Skin epidermis (tissue), 12 donors: ENCODE measurements around the gene BICD1.
"Not testable (repeated sequence)": the region's sequence is repeated elsewhere in the genome, so short reads cannot be mapped to it uniquely, and the experiment has no call there.

ENCODE experiments used
- H3K27ac ChIP-seq, 21 experiments: fragments of 200-600 bp; sonication (generic) in 11 of 21; one replicate each; pipeline ENCODE4 v1.5.0; 2020; ENCODE audit warnings: mild to moderate bottlenecking in 3 of 21, inconsistent platforms in 2 of 21, moderate library complexity in 2 of 21
- H3K4me3 ChIP-seq, 7 experiments: fragments of 200-600 bp; sonication (generic) in 2 of 7; one replicate each; pipeline ENCODE4 v1.5.0; 2020; ENCODE audit warnings: inconsistent platforms in 2 of 7, mild to moderate bottlenecking in 2 of 7, moderate library complexity in 1 of 7

The BICD1 gene

DNA sequence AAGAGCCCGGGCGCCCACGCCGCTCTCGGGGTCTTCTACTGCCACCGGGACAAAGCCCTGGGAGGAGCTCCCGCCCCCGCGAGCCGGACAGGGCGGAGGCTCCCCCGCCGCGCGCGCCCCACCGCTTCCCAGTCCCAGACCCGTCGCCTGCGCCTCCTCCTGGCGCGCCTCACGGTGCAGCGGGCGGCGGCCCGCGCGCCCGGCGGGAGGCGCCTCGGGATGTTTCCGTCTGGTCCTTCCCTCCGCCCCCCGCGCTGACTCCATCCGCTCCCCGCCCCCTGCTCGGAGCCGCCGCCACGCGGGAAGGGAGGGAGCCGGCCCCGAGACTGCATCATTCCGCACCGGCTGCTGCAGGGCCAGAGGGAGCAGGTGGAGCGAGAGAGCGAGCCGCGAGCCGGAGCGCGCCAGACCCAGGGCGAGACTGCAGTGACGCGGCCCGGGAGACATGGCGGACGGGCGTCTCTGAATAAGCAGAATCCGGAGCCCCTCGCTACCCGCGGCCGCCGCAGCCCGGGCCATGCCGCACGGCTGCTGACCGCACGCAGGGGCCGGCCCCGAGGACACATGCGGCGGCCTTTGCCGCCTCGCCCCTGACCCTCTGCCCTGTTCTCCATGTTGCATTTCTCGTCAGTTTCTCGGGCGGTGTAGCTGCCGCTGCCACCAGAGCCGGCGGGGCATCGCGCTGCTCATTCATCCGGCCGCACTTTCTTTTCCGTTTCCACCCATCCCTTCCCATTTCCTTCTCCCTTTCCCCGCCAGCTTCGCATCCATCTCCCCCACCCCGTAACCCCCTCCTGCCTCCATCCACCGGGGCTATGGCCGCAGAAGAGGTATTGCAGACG, at the start of gene BICD1:
BICD1 (plus strand) TSS at position 331 of the 842 bp plus-strand sequence; CDS start at position 816, 485 bp downstream.
- peak within 1 kb of the TSS; percentile 80 to 95 (median 81) for H3K4me3 ChIP-seq
- H3K27ac ChIP-seq = peak within 1 kb of the TSS in 20 of 21 experiments; percentile 39 to 89 (median 80)

DNA sequence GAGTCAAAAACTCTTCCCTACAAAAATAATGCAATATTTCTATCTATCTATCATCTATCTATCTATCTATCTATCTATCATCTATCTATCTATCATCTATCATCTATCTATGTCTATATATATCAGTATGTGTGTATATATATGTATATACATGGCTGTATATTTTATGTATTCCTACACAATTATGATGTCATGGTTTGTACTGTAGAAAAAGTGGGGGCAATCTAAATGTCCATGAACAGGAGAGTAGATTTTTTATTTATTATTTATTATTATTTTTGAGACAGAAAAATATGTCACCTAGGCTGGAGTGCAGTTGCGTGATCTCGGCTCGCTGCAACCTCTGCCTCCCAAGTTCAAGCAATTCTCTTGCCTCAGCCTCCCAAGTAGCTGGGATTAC, 45.6 kb upstream of the BICD1 start:
- Histone ChIP-seq H3K27ac (no peak overlapping the region), H3K4me3 (no peak overlapping the region)

DNA sequence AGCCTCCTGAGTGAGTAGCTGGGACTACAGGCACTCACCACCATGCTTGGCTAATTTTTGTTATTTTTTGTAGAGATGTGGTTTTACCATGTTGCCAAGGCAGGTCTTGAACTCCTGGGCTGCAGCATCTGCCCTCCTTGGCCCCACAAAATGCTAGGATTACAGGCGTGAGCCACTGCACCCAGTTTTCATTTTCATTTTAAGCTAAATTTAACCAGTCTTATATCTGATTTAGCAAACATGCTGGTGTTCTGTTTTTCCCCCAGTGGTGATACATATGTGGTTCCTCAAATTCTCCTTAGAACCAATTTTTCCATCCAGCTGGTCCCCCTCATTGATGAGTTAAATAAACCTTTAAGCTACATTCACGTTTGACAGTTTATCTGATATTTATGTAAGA, 43.8 kb upstream of the BICD1 start:
- no peak overlapping the region for H3K27ac ChIP-seq
- no peak overlapping the region for H3K4me3 ChIP-seq

DNA sequence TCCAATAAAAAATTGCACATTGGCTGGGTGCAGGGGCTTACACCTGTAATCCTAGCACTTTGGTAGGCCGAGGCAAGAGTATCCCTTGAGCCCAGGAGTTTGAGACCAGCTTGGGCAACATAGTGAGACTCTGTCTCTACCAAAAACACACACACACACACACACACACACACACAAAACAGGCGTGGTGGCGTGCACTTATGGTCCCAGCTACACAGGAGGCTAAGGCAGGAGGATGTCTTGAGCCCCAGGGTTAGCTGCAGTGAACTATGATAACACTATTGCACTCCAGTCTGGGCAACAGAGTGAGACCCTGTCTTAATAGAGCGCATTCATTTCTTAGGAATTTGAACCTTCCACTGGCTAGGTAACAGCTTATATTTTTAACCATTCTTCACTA, 42.9 kb upstream of the BICD1 start:
- H3K4me3 ChIP-seq = no peak overlapping the region

DNA sequence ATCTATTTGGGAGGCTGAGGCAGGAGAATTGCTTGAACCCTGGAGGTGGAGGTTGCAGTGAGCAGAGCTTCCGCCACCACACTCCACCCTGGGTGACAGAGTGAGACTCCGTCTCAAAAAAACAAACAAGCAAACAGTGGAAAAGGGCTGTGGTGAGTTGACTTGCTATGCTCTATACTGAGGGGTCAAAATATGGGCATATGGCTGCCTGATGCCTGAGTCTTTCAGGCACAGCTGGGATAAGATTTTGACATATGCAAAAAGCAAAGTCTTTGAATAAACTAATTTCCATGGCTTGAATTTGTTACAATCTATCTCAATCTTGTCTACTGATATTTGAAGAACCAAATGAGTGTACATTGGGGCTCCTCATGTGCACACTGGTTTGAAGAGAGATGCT, 40.4 kb upstream of the BICD1 start:
- H3K4me3 ChIP-seq = no peak overlapping the region
- H3K27ac ChIP-seq = no peak overlapping the region

More for the DNA sequence above, 42.9 kb upstream of the BICD1 start:
- no peak overlapping the region for H3K27ac ChIP-seq

DNA sequence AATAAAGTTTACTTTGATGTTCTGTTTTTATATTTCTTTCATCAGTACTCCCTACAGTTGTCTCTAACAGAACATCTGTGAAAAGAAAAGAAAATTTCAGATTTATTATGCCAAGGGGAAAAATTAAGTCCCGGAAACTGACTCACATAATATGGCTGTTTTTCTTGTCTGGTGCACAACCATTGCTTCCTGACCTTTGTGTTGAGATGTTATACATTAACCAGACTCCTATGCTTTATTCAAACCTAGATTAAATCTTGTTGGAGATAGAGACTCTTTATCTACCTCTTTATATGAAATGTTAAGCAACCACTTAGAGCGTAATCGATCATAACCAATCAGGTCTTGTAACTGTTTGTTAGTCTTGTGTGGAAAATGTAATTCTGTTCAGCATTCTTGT, 37.6 kb upstream of the BICD1 start:
- no peak overlapping the region for H3K27ac ChIP-seq
- H3K4me3 ChIP-seq = no peak overlapping the region

DNA sequence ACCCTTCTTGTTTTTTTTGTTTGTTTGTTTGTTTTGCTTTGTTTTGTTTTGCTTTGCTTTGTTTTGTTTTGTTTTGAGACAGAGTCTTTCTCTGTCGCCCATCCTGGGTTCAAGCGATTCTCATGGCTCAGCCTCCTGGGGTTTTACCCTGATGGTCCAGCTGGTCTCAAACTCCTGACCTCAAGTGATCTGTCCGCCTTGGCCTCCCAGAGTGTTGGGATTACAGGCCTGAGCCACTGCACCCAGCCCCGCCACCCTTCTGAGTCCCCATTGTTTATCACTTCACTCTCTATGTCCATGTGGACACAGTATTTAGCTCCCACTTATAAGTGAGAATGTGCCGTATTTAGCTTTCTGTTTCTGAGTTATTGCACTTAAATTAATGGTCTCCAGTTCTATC, 36.9 kb upstream of the BICD1 start:
- no peak overlapping the region for H3K27ac ChIP-seq
- no peak overlapping the region for H3K4me3 ChIP-seq

DNA sequence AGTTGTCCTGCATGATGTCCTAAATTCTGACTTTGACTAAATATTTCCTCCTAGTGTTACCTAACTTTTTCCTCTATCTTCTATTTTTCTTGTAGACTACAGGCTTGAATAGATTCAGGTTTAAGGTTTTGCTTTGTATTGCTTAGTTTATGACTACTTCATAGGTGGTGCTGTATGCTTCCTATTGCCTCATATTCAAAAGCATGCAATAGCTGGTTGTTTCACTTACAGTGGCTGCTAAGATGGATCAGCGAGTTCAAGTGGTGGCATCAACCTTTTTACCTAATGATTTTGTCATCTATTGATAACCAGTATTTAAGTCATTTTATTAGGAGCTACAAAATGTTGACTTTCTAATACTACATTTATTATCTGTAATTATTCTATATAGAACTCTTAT, 36.3 kb upstream of the BICD1 start:
- Histone ChIP-seq H3K27ac (no peak overlapping the region), H3K4me3 (no peak overlapping the region)

DNA sequence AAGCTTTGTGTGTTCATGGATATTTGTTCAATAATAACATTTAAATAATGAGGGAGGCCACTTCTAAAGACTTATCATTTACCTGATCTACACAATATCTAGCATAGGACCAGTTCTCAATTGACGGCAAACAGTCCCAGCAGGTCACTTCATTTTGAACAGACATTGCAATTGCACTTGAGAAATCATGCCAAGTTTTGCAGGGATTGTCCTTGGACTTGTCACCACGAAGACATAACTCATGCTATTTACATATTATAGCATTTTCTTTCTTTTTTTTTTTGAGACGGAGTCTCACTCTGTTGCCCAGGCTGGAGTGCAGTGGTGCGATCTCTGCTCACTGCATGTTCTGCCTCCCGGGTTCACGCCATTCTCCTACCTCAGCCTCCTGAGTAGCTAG, 34.5 kb upstream of the BICD1 start:
- no peak overlapping the region for H3K4me3 ChIP-seq
- no peak overlapping the region for H3K27ac ChIP-seq

DNA sequence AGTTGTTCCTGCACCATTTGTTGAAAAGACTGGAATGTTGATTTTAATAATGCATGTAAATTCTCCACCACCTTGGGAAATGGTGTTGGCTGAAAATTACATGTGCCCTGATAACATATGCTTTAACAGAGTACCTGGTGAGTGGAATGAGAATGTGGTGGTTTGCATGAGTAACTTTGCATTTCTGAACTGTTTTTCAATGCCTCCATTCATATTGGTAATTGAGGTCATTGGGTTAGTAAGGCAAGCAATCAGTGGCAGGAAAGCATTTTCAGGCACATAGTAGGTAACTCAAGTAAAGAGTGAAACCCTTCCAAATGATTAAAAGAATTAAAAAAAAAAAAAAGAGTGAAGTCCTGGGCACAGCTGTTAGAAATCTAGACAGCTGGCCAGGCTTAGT, 32.2 kb upstream of the BICD1 start:
- no peak overlapping the region for H3K27ac ChIP-seq

DNA sequence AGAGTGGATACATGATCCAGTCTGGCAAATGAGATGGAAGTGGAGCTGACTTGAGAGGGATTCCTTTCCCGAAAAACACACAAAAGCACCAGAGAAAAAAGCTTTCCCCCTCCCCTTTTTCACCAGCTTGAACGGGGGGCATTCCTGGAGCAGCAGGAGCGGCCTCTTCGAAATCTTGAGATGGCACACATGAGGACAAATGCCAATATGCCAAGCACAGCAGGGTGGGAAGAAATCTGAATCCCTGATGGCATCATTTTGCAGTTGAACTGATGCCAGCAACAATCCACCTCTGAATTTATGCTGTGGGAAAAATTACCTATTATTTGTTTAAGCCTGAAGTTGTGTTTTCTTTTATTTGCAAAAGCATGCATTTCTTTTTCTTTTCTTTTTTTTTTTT, 29.7 kb upstream of the BICD1 start:
- no peak overlapping the region for H3K27ac ChIP-seq

More for the DNA sequence above, 32.2 kb upstream of the BICD1 start:
- H3K4me3 ChIP-seq = no peak overlapping the region

DNA sequence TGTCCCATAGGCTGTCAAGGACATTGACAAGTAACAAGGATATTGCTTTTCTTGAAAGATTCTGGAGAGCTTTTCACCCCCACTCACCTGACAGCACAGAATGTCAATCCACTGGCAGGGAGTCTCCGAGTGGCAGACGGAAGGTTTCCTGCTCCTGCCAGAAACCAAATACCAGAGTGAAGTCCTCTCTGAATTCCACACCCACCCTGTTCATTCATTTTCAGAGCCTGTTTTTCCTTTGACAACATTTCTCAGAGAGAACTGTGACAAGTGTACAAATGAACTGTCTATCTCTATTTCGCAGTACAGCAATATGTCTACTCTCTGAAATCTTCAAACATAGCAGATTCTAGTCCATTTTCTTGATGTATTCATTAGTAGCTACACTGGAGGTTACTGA, 26.2 kb upstream of the BICD1 start:
- H3K27ac ChIP-seq = no peak overlapping the region

More for the DNA sequence above, 29.7 kb upstream of the BICD1 start:
- H3K4me3 ChIP-seq = no peak overlapping the region

DNA sequence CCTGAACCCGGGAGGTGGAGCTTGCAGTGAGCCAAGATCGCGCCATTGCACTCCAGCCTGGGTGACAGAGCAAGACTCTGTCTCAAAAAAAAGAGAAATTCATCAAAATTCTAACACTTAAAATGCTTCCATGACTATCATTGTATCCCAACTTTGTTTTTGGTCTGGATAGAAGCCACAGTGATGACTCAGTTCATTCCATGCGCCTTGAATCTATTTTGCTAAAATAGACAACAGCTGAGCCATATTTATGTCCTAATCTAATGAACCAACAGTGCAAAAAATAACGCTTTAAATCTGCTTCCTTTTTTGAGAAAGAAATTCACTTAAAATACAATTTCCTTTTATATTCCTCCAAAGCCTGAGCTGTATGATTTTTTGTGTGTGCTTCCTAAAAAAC, 23.2 kb upstream of the BICD1 start:
- peak overlapping the region in 3 of 21 experiments; percentile 21 to 41 (median 23) for H3K27ac ChIP-seq
- no peak overlapping the region for H3K4me3 ChIP-seq

More for the DNA sequence above, 26.2 kb upstream of the BICD1 start:
- H3K4me3 ChIP-seq = no peak overlapping the region

DNA sequence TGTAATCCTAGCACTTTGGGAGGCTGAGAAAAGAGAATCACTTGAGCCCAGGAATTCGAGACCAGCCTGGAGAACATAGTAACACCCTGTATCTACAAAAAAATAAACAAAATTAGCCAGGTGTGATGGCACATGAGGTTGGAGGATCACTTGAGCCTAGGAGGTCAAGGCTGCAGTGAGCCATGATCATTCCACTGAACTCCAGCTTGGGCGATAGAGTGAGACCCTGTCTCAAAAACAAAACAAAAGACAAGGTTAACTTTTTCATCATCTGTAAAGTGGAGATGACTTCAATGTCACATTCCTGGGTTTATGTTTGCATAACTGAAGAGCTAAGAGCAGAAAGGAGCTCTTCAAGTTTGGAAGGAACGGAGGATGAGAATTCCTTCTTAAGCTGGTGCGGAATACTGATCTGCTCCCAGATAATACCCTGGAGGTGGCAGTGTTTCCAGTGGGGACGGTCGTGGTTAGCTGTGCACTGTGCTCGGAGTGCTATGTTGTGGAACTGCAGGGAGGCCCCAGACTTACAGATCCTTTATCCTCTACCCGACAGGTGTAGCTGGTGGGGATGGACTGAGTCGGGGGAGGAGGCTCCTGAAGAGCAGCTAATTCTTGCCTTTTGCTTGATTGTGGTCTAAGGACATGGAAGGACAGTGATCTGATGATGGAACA, 22.5 kb upstream of the BICD1 start:
- peak overlapping the region in 3 of 21 experiments; percentile 23 to 54 (median 41) for H3K27ac ChIP-seq

DNA sequence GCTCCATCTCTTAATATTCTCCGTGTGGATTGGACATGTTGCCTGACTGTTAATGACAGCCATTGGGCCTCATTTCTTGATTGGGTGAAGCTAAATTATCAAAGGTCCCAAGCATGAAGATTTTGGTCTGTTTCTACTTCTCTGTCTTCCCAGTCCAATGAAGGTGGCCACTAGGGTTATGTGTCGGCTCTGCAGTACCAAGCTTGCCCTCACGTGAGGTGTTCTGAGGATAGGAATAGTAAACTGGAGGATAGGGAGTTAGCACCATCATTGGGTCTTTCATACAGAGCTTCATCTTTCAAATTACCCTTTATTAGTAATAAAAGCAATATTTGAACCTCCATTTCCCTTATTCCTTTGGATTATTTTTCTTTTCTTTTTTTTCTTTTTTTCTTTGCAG, 21.9 kb upstream of the BICD1 start:
- Histone ChIP-seq H3K27ac (no peak overlapping the region), H3K4me3 (no peak overlapping the region)

More for the DNA sequence above, 22.5 kb upstream of the BICD1 start:
- no peak overlapping the region for H3K4me3 ChIP-seq

DNA sequence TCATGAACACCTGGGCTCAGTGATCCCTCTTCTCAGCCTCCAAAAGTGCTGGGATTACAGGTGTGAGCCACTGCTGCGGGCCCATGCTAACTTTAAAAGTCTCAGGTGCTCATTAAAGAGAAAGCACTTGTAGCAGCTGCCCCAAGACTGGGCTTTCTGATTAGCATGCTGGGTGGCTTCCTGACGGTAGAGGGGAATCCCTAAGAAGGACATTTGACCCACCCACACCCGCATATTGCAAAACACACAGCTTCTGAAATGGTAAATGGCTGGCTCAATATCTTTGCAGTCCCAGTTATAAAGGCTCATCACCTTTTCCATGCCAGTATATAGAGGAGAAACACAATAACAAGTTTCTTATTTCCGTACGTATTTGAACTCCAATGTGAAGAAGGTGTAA, 19.3 kb upstream of the BICD1 start:
- Histone ChIP-seq H3K27ac (no peak overlapping the region), H3K4me3 (no peak overlapping the region)

DNA sequence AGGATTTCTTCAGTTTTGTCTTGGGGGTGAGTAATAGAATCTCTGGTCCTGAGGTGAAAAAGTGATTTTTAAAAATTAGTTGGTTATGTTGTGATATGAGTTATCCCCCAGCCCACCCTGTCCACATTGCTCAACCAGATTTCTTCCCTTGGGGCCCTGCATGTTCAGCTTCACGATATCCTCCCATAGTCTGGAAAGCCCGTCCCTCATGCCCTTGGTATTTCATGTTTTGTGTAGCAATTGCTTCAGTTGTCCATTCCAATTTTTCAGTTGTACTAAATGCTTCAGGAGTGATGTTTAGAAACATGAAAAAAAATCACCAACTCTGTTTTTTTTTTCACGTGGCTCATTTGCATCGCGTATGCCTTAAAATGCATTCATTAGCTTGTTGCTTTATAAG, 17.5 kb upstream of the BICD1 start:
- H3K27ac ChIP-seq = no peak overlapping the region

DNA sequence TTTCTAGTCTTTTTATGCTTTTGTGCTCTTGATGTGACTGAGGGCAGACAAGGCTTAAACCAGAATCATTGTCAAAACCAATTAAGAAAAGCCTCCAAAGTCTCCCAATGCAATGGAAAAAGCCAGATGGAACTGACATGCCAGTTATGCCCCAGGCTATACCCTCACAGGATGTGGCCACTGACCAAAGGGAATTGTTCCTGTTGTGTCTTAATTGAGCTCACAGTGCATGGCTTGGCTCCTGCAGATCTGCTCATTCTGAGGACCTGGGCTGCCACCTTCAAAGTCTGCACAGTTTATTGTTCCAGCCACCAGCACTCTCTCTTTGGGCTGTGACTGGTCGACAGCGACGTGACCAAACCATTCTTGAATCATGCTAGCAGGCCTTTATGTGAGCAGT, 17.1 kb upstream of the BICD1 start:
- Histone ChIP-seq H3K27ac (no peak overlapping the region), H3K4me3 (no peak overlapping the region)

More for the DNA sequence above, 17.5 kb upstream of the BICD1 start:
- no peak overlapping the region for H3K4me3 ChIP-seq

DNA sequence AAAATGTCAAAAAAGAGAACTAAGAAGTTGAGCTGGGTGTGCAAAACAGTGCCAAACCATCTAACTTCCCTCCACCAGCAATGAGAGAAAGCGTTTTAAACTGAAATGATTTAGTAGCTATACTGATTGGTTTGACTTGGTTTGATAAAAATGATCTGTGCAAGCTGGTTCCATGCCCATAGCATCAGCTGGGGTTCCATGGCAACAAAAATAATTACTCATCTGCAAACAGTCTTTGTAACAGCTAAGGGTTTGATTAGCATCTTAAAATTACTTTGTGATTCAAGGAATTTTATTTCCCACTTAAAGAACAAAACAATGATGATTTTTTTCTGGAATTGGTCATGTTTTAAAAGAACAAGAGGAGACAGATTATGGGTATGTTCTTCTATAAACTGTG, 15.0 kb upstream of the BICD1 start:
- Histone ChIP-seq H3K27ac (no peak overlapping the region), H3K4me3 (no peak overlapping the region)

DNA sequence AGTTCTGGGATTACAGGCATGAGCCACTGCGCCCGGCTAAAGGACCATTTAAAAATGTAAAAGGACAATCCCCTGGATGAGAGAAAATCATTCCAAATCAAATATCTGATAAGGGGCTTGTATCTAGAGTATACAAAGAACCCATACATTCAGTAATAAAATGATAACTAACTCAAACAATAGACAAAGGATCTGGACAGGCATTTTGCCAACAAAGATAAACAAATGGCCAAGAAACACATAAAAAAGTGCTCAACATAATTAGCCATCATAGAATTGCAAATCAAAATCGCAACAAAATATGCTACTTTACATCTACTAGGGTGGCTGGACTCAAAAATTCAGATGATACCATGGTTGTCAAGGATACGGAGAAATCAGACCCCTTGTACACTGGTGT, 8.5 kb upstream of the BICD1 start:
- no peak overlapping the region for H3K4me3 ChIP-seq

DNA sequence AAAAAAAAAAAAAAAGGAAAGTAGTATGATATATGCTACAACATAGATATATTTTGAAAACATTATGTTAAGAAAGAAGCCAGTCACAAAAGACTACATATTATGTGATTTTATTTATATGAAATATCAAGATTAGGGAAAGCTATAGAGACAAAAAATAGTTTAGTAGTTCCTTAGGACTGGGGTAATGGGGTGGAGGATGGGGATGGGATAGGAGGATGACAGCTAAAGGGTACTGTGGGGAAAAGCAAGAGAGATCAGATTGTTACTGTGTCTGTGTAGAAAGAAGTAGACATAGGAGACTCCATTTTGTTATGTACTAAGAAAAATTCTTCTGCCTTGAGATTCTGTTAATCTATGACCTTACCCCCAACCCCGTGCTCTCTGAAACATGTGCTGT, 7.4 kb upstream of the BICD1 start:
- not testable (repeated sequence) for H3K4me3 ChIP-seq, H3K27ac ChIP-seq

More for the DNA sequence above, 8.5 kb upstream of the BICD1 start:
- no peak overlapping the region for H3K27ac ChIP-seq
